Coronary artery (tissue), 2 donors: ENCODE data around the gene RPLP1.
A peak's percentile ranks its signal among the peaks of the same experiment; 100 is the strongest.

Source experiments
- DNase-seq: peaks from one replicate; pipeline ENCODE4 v3.0.0-alpha.2; 2017; ENCODE audit warnings: low spot score
- H3K27ac ChIP-seq, 2 donors: fragments of 200-600 bp; sonication (generic); one replicate each; pipeline ENCODE4 v1.5.1; 2016 to 2019
- H3K4me3 ChIP-seq: fragments of 200-600 bp; sonication (generic); 2 replicates; pipeline ENCODE4 v1.5.1; 2016; ENCODE audit warnings: mild to moderate bottlenecking, moderate library complexity
- CTCF ChIP-seq: fragments of 200-600 bp; sonication (generic); IDR thresholded peaks from one replicate; pipeline ENCODE4 v1.5.1; 2019; ENCODE audit warnings: antibody characterized with exemption

RPLP1 gene

GRCh38 chr15:69482686-69483256 is 30.2 kb downstream of the RPLP1 start:
- H3K27ac ChIP-seq, result no peak overlapping the region
- no peak overlapping the region for H3K4me3 ChIP-seq
- TF ChIP-seq CTCF, result no peak
- DNase-seq, result no peak

GRCh38 chr15:69484837-69485236 is 32.2 kb downstream of the RPLP1 start:
- TF ChIP-seq CTCF, result no peak
- H3K4me3 ChIP-seq, result no peak overlapping the region
- H3K27ac ChIP-seq, result no peak overlapping the region
- DNase-seq, result peak; percentile 40

- DNase-seq, result peak; percentile 14
- Histone ChIP-seq H3K4me3 (no peak overlapping the region), H3K27ac (no peak overlapping the region)
- no peak for TF ChIP-seq CTCF
These were observed 34.0 kb downstream of the RPLP1 start for GRCh38 chr15:69486481-69487110.

GRCh38 chr15:69489073-69489571 is 36.5 kb downstream of the RPLP1 start:
- DNase-seq, result peak; percentile 60
- Histone ChIP-seq H3K27ac (peak overlapping the region in 1 of 2 donors; percentile 45), H3K4me3 (no peak overlapping the region)
- no peak for TF ChIP-seq CTCF

GRCh38 chr15:69490356-69491037 is 37.9 kb downstream of the RPLP1 start:
- Histone ChIP-seq H3K27ac (peak overlapping the region in 1 of 2 donors; percentile 37), H3K4me3 (no peak overlapping the region)
- DNase-seq, result peak; percentile 58
- TF ChIP-seq CTCF, result no peak

GRCh38 chr15:69491038-69491505 is 38.5 kb downstream of the RPLP1 start:
- Histone ChIP-seq H3K4me3 (no peak overlapping the region), H3K27ac (peak overlapping the region in 1 of 2 donors; percentile 37)
- DNase-seq, result peak; percentile 73
- no peak for TF ChIP-seq CTCF
